ENCODE measurements around the gene RAB11FIP4. TPM values are rescaled to one million over a fixed set of nuclear protein-coding genes. Genes with fewer than 3 reads are reported as not detected.

RAB11FIP4 gene
- total RNA-seq, 1 experiment from 2014 or later, result 54.9 TPM

GRCh38 chr17:31530391-31530985, 139.0 kb downstream of the RAB11FIP4 start:
- Mint-ChIP-seq H3K36me3 (peaks cover 14% of the 10 kb centered on the region), H3K4me3 (no peak overlapping the region), H3K4me1 (peaks cover 1% of the 10 kb centered on the region; the same call in 1 of the 2 replicates), H3K27ac (peak overlapping the region; percentile 36; the same call in 1 of the 2 replicates), H3K27me3 (ENCODE audit: low read depth) (no peaks in the 10 kb centered on the region), H3K9me3 (no peaks in the 10 kb centered on the region)
- no peak for TF ChIP-seq EMX1 (CRISPR knock-in tag; IDR thresholded peaks at IDR 0.05)
- no peak for TF ChIP-seq HMGXB4 (CRISPR knock-in tag; IDR thresholded peaks at IDR 0.05)
- no peak for TF ChIP-seq ATF6 (CRISPR knock-in tag; IDR thresholded peaks at IDR 0.05)
- no peak for TF ChIP-seq FOXK1 (CRISPR knock-in tag; IDR thresholded peaks at IDR 0.05)
- no peak for TF ChIP-seq ZNF317 (CRISPR knock-in tag; IDR thresholded peaks at IDR 0.05; ENCODE audit: borderline replicate concordance, low read depth)
- no peak for TF ChIP-seq ZNF425 (CRISPR knock-in tag; conservative IDR thresholded peaks at IDR 0.05)
- TF ChIP-seq PRDM15 (CRISPR knock-in tag; IDR thresholded peaks at IDR 0.05), result no peak
- no peak for TF ChIP-seq TEAD4 (CRISPR knock-in tag; IDR thresholded peaks at IDR 0.05)
- TF ChIP-seq ESRRA (CRISPR knock-in tag; IDR thresholded peaks at IDR 0.05; ENCODE audit: borderline replicate concordance), result no peak
- no peak for TF ChIP-seq CDX4 (CRISPR knock-in tag; IDR thresholded peaks at IDR 0.05; ENCODE audit: borderline replicate concordance)
- no peak for TF ChIP-seq ZNF671 (CRISPR knock-in tag; IDR thresholded peaks at IDR 0.05)
- no peak for TF ChIP-seq PRRX2 (CRISPR knock-in tag; IDR thresholded peaks at IDR 0.05)
- no peak for TF ChIP-seq IRF1 (CRISPR knock-in tag; IDR thresholded peaks at IDR 0.05)
- DNase-seq (ENCODE audit: low spot score) (no peak), ATAC-seq (no peak)
- ChIA-PET POLR2A (no interaction called here), CTCF (interaction anchor here (0.7 to 2.0 kb wide), 3 partner anchors 11 to 312 kb away, joined by 3 to 5 read pairs (median 4); no protein-coding TSS in a partner anchor)

All from WTC11 (cell line).